Activated T-helper 2 cell treated with anti-CD3 and anti-CD28 coated beads, Interferon-gamma antibody, Interleukin-2, Interleukin-4, amounts not matched to agents 10 μg/mL and 5 μg/mL and 100 μg/mL, durations not matched to agents 14 hours and 24 hours and 36 hours (primary cell): ENCODE data around the gene LCN2. TPM values are rescaled to one million over a fixed set of nuclear protein-coding genes. Genes with fewer than 3 reads are reported as not detected.
"Not testable (repeated sequence)": the region's sequence is repeated elsewhere in the genome, so short reads cannot be mapped to it uniquely, and the experiment has no call there.

Experiments
- DNase-seq: peaks from one replicate; pipeline ENCODE4 v3.0.0; 2021; ENCODE audit warnings: low spot score
- H3K27ac Mint-ChIP-seq: one replicate; pipeline ENCODE4 v1.8.0; 2021; ENCODE audit warnings: mixed read lengths
- H3K27me3 Mint-ChIP-seq: one replicate; pipeline ENCODE4 v1.8.0; 2021; ENCODE audit warnings: low read depth, mixed read lengths
- H3K36me3 Mint-ChIP-seq: one replicate; pipeline ENCODE4 v1.8.0; 2021; ENCODE audit warnings: low read depth, mixed read lengths
- H3K4me1 Mint-ChIP-seq: one replicate; pipeline ENCODE4 v1.8.0; 2021; ENCODE audit warnings: low read depth, mixed read lengths
- H3K4me3 Mint-ChIP-seq: one replicate; pipeline ENCODE4 v1.8.0; 2021; ENCODE audit warnings: low read depth, mild to moderate bottlenecking, moderate library complexity, mixed read lengths
- H3K9me3 Mint-ChIP-seq: one replicate; pipeline ENCODE4 v1.8.0; 2021; ENCODE audit warnings: mixed read lengths
- intact Hi-C: fragments of 100-400 bp; cut with micrococcal nuclease; formaldehyde crosslinking; loops from one replicate; pipeline ENCODE4 v1.15.1; 2023
- total RNA-seq: library from RNA; stranded (reverse); gene quantifications from 2 replicates; pipeline ENCODE4 v1.2.3, GENCODE V29; 2022

LCN2 gene
- total RNA-seq, 1 donor from 2014 or later: not detected

GRCh38 chr9:128107468-128108268, 41.6 kb upstream of the LCN2 start:
- no peaks in the 10 kb centered on the region for H3K9me3 Mint-ChIP-seq
- DNase-seq: no peak
- peaks cover 54% of the 10 kb centered on the region for H3K36me3 Mint-ChIP-seq
- no peak overlapping the region for H3K27ac Mint-ChIP-seq
- H3K4me3 Mint-ChIP-seq: no peak overlapping the region
- H3K4me1 Mint-ChIP-seq: peaks cover 10% of the 10 kb centered on the region
- no peaks in the 10 kb centered on the region for H3K27me3 Mint-ChIP-seq
- intact Hi-C loops: no loop called here

- intact Hi-C loops: no loop called here
Observed at GRCh38 chr9:128108269-128109049, 40.8 kb upstream of the LCN2 start.

DNA sequence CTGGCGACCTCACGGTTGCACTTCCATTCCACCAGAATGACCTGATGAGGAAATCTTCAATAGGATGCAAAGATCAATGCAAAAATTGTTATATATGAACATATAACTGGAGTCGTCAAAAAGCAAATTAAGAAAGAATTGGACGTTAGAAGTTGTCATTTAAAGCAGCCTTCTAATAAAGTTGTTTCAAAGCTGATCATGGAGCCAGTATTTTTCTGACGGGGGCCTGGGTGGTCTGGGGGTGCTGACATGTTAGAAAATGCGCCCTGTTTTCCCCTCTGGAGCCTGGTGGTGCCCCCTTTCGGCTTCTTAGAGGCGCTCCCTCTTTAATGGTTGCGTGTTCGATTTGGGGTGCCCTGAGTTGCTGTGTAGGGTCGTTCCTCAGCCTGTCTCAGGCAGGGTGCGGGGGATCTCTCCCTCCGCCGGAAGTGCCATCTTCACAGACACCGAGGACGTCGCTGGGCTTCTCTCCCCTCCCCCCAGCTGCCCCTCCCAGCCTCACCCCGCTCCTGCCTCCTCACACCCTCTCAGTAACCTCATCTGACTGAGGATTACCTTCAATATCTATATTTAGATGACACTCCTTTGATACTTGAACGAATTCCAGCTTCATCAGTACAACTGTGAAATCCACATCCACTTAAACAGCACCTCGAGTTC, 40.1 kb upstream of the LCN2 start:
- H3K27me3 Mint-ChIP-seq: no peaks in the 10 kb centered on the region
- peaks cover 47% of the 10 kb centered on the region for H3K36me3 Mint-ChIP-seq
- no peaks in the 10 kb centered on the region for H3K4me1 Mint-ChIP-seq
- DNase-seq: no peak
- no peaks in the 10 kb centered on the region for H3K9me3 Mint-ChIP-seq
- H3K4me3 Mint-ChIP-seq: no peak overlapping the region
- intact Hi-C loops: no loop called here
- H3K27ac Mint-ChIP-seq: no peak overlapping the region

More at GRCh38 chr9:128108269-128109049, 40.8 kb upstream of the LCN2 start:
- Mint-ChIP-seq H3K36me3 (peaks cover 49% of the 10 kb centered on the region), H3K9me3 (no peaks in the 10 kb centered on the region), H3K27ac (no peak overlapping the region), H3K27me3 (no peaks in the 10 kb centered on the region), H3K4me1 (peaks cover 3% of the 10 kb centered on the region), H3K4me3 (no peak overlapping the region)
- DNase-seq: no peak

GRCh38 chr9:128111726-128112125, 37.5 kb upstream of the LCN2 start:
- H3K9me3 Mint-ChIP-seq, H3K4me1 Mint-ChIP-seq, H3K4me3 Mint-ChIP-seq, H3K27ac Mint-ChIP-seq, intact Hi-C loops, H3K27me3 Mint-ChIP-seq, DNase-seq: not testable (repeated sequence)
- peaks cover 39% of the 10 kb centered on the region for H3K36me3 Mint-ChIP-seq

DNA sequence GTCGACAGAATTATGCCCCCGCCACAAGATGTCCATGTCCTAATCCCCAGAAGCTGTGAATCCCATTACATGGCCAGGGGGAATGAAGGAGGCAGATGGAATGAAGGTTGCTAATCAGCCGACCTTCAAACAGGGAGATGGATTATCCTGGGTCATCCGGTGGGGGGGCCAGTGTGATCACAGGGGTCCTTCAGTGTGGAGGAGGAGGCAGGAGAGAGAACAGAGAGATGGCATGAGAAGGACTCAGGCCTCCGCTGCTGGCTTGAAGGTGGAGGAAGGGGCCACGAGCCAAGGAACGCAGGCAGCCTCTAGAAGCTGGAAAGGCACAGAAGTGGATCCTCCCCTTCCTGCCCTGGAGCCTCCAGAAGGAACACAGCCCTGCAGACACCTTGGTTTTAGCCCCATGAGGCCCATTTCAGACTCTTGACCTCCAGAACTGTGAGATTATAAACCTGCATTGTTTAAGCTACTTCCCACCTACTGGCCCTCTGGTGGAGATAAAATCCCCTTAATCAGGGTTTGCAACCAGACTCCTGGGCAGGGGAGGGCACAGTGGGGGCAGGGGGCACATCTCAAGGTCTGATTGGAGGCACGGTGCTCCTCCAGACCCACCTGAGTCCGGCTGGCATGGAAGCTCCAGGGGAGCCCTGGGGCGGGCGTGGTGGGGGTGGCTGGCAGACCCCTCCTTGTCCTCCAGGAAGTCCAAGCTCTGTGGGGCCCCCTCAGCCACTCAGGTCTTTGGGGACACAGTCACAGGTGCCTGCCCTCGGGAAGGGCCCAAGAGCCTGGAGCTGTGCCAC, 35.5 kb upstream of the LCN2 start:
- no peak for DNase-seq
- peaks cover 2% of the 10 kb centered on the region for H3K4me1 Mint-ChIP-seq
- H3K36me3 Mint-ChIP-seq: peaks cover 26% of the 10 kb centered on the region
- H3K9me3 Mint-ChIP-seq: no peaks in the 10 kb centered on the region
- H3K27me3 Mint-ChIP-seq: no peaks in the 10 kb centered on the region
- H3K27ac Mint-ChIP-seq: no peak overlapping the region
- no peak overlapping the region for H3K4me3 Mint-ChIP-seq
- intact Hi-C loops: no loop called here

DNA sequence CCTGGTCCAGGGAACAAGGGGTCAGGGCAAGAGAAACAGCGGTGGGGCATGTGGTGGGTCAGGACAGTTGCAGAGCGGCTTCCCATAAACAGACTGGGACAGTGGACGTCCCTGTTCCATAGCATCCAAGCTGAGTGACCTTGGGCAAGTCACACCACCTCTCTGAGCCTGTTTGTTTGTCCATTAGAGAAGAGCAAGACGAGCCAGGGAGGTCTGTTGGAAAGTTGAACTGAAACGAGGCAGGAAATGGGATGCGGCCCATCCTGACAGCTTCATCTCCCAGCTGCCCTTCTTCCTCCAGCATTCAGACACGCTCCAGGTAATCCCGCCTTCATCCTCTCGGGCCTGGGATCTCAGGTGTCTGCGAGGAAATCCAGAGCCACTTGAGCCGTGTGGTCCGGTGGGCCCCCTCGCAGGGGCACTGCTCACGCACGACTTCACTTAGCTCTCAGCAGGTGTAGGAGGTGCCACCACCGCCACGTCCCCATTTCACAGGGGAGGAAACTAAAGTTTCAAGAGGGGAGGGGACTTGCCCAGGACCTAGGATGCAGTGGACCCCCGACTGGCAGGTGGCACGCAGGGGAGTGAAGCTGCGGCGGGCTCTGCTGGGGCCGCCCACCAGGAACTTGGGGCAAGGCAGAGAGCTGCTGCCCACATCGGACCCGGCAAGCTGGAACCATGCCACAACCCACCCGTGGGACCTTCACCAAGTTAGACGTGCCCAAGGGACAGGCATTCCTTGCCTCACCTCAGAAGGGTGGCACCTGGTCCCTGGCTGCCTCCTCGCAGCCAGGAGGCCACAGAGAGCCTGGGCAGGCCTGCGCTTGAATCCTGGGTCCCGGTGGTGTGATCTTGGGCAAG, 34.7 kb upstream of the LCN2 start:
- DNase-seq: no peak
- Mint-ChIP-seq H3K9me3 (no peaks in the 10 kb centered on the region), H3K4me3 (no peak overlapping the region), H3K36me3 (peaks cover 20% of the 10 kb centered on the region), H3K27ac (no peak overlapping the region), H3K4me1 (peaks cover 2% of the 10 kb centered on the region), H3K27me3 (no peaks in the 10 kb centered on the region)
- intact Hi-C loops: no loop called here

GRCh38 chr9:128115187-128116103, 33.8 kb upstream of the LCN2 start:
- DNase-seq: no peak
- H3K4me3 Mint-ChIP-seq: no peak overlapping the region
- H3K4me1 Mint-ChIP-seq: peaks cover 2% of the 10 kb centered on the region
- intact Hi-C loops: loop anchor here (2.0 kb wide), 1 partner anchor 173 kb away; no protein-coding TSS in a partner anchor
- no peaks in the 10 kb centered on the region for H3K9me3 Mint-ChIP-seq
- H3K27me3 Mint-ChIP-seq: no peaks in the 10 kb centered on the region
- H3K36me3 Mint-ChIP-seq: peaks cover 15% of the 10 kb centered on the region
- no peak overlapping the region for H3K27ac Mint-ChIP-seq

DNA sequence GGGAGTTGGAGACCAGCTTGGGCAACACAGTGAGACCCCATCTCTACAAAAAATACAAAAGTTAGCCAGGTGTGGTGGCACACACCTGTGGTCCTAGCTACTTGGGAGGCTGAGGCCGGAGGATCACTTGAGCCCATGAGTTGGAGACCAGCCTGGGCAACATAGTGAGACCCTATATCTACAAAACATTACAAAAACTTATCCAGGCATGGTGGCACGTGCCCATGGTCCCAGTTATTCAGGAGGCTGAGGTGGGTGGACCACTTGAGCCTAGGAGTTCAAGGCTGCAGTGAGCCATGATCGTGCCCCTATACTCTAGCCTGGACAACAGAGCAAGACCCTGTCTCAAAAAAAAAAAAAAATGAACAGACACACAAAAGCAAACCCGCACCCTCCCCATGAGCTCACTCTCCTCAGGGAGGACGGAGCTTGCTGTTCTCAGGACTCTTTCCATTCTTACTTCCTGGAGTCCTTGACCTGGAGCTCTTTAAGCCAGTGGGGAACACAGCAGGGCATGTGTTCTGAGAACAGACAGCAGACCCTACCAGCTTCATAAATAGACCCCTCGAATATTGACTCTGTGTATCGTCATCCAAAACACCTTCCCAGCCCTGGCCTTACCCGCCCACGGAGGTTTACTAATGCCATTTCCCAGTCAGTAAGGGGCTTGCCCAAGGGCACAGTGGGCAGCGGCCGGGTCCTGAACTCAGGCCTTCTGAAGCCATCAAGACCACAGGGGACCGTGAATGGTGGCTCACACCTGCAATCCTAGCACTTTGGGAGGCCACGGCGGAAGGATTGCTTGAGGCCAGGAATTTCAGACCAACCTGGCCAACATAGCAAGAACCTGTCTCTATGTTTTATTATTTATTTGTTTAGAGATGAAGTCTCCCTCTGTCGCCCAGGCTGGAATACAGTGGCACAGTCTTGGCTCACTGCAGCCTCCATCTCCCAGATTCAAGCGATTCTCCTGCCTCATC, 32.9 kb upstream of the LCN2 start:
- Mint-ChIP-seq H3K9me3 (no peaks in the 10 kb centered on the region), H3K4me3 (no peak overlapping the region), H3K36me3 (peaks cover 15% of the 10 kb centered on the region), H3K27me3 (no peaks in the 10 kb centered on the region), H3K4me1 (peaks cover 2% of the 10 kb centered on the region), H3K27ac (no peak overlapping the region)
- no peak for DNase-seq
- intact Hi-C loops: loop anchor here (1.0 to 2.0 kb wide), 2 partner anchors 11 to 174 kb away; partner anchors contain the start of gene PTGES2

DNA sequence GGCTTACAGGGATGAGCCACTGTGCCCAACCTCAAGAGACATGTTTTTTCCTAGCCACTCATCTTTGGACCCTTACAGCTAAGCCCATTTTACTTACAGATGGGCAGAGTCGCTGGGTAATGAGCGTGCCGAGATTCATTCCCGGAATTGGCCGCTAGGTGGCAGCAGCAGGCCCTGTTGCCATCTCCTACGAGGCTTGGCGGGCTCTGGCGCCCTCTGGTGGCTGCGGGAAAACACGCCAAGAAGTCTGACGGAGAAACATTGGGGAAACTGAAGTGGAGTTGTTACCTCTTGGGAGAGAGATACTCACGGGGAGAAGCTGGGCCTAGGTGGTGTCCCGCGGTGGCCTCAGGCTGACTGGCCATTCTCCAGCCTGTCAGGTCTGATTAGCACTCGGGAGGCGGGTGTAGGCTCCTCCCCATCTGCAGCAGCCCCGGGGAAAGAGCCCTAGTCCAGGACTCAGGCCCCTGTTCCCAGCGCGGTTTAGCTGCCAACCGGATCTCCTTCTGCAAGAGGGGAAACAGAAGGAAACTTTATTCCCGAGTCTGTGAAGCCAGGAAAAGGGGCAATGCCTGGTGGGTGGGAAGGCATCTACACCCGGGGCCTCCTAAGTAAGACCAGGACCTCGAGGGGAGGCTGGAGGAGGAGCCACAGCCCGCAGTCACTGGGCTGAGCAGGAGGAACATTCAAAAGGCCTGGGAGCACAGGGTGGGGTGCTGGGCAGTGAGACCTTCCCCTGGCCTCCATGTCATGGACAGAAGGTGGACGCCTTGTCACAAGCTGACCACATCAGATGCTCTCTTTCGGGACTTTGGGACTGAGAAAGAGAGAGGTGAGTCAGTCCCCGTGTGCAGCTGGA, 31.4 kb upstream of the LCN2 start:
- H3K27ac Mint-ChIP-seq: peak overlapping the region; percentile 30

More for the DNA sequence above, 31.4 kb upstream of the LCN2 start:
- intact Hi-C loops: loop anchor here (1.0 to 2.0 kb wide), 2 partner anchors 9 to 175 kb away; partner anchors contain the start of gene PTGES2
- Mint-ChIP-seq H3K4me3 (no peak overlapping the region), H3K4me1 (peaks cover 2% of the 10 kb centered on the region), H3K27me3 (no peaks in the 10 kb centered on the region), H3K9me3 (no peaks in the 10 kb centered on the region), H3K36me3 (peaks cover 19% of the 10 kb centered on the region)
- DNase-seq: peak; percentile 88
